HepG2 (cell line): ENCODE measurements around the gene DIP2C. TPM values are rescaled to one million over a fixed set of nuclear protein-coding genes. Genes with fewer than 3 reads are reported as not detected.

Experiments used
- ISX ChIP-seq: sonication (generic); formaldehyde crosslinking; conservative IDR thresholded peaks from 2 replicates; pipeline ENCODE4 v1.5.0; 2020; ENCODE audit warnings: missing genetic modification reagents
- ZBTB10 ChIP-seq: sonication (generic); formaldehyde crosslinking; IDR thresholded peaks from 2 replicates; pipeline ENCODE4 v1.4.0; 2020; ENCODE audit warnings: missing genetic modification reagents, borderline replicate concordance
- ZNF180 ChIP-seq: sonication (generic); formaldehyde crosslinking; IDR thresholded peaks from 2 replicates; pipeline ENCODE4 v1.4.0; 2020; ENCODE audit warnings: low read depth, missing genetic modification reagents, borderline replicate concordance
- ZNF251 ChIP-seq: sonication (generic); formaldehyde crosslinking; IDR thresholded peaks from 2 replicates; pipeline ENCODE4 v1.9.0; 2021; ENCODE audit warnings: mild to moderate bottlenecking, missing genetic modification reagents
- ZNF639 ChIP-seq: conservative IDR thresholded peaks from 2 replicates; pipeline ENCODE4 v1.6.1; 2018; ENCODE audit warnings: missing genetic modification reagents
- polyA plus RNA-seq, 8 experiments: library from polyadenylated mRNA; depleted of rRNA in 3 of 8; stranded (reverse) in 7 of 8; unstranded in 1 of 8; fragments of >200 nt; fragmentation: Illumina TruSeq in 4 of 8; extraction: Trizol in 4 of 8; gene quantifications; 2 replicates each; pipeline versions ENCODE4 v1.2.1 to v1.2.3, GENCODE V29; 2011 to 2016; ENCODE audit warnings: low read depth in 4 of 8, missing spikeins in 1 of 8, mixed read lengths in 1 of 8; ENCODE audit not compliant: insufficient read depth in 1 of 8
- total RNA-seq, 5 experiments: library from RNA; depleted of rRNA; stranded (reverse); fragments of >200 nt; fragmentation: Illumina TruSeq; extraction: Trizol; gene quantifications; 2 replicates each; pipeline ENCODE4 v1.2.3, GENCODE V29; 2016; ENCODE audit warnings: low read depth in 1 of 5
- TF ChIP-seq, protein P1 (sequence below): sonication (generic); formaldehyde crosslinking; IDR thresholded peaks from 2 replicates; pipeline ENCODE4 v1.5.1; 2020; ENCODE audit warnings: missing genetic modification reagents, mild to moderate bottlenecking, borderline replicate concordance

The DIP2C gene
- total and polyA plus RNA-seq, 2 of the 13 experiments (the other 11 are each of a cell fraction or from before 2014, with no cell fraction given), result 2.2 to 2.7 TPM

DNA sequence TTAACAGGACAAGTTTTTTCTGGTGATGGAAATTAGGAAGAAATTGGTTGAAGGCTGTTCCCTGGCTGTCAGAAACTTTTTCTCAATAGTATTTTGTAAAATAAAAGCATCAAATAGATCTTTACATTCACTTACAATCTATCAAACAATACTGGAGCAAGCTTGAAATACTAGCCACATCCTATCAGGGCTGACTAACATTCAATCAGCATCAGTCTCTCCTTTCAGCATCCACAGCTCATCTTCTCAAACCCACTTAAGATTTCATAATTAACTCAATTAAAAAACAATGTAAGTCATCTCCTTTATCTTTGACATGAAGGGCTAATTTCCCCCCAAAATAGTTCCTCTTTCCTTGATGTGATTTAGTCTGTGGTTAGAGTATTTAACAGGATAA, 80.2 kb downstream of the DIP2C start (continued):
- TF ChIP-seq ZBTB10 (CRISPR knock-in tag) (no peak), ZNF639 (no peak), ISX (CRISPR knock-in tag) (no peak), ZNF180 (CRISPR knock-in tag) (no peak), ZNF251 (CRISPR knock-in tag) (no peak)
- TF ChIP-seq, protein P1, sequence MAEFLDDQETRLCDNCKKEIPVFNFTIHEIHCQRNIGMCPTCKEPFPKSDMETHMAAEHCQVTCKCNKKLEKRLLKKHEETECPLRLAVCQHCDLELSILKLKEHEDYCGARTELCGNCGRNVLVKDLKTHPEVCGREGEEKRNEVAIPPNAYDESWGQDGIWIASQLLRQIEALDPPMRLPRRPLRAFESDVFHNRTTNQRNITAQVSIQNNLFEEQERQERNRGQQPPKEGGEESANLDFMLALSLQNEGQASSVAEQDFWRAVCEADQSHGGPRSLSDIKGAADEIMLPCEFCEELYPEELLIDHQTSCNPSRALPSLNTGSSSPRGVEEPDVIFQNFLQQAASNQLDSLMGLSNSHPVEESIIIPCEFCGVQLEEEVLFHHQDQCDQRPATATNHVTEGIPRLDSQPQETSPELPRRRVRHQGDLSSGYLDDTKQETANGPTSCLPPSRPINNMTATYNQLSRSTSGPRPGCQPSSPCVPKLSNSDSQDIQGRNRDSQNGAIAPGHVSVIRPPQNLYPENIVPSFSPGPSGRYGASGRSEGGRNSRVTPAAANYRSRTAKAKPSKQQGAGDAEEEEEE, result no peak
